GM18867 (cell line): ENCODE measurements around the gene PMPCA.

ENCODE experiments used
- ATAC-seq: cut with Tn5 transposase; IDR thresholded peaks from one replicate; pipeline ENCODE4 v1.9.1; 2021; ENCODE audit warnings: mild to moderate bottlenecking, moderate library complexity; ENCODE audit not compliant: unreplicated experiment

The PMPCA gene

GRCh38 chr9:136451221-136451877, 40.9 kb downstream of the PMPCA start:
- ATAC-seq = no peak

DNA sequence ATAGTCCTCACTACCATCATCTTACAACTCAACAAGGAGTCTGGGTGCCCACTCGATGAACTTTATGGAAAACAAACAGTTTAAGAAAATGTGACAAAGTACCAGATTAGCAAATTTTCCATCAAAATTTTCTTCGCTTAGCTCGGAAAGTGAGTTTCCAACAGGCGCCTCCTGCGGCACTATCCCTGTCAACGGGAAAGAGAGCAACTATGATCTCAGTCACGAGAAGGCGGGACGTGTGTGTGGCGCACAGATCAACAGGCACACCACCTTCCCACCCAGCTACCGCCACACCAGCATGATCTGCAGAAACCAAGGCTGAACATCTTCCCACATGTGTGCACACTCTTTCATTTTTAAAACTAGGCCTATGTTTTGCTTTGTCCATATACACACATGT, 42.9 kb downstream of the PMPCA start:
- ATAC-seq = no peak

GRCh38 chr9:136454026-136454796, 43.8 kb downstream of the PMPCA start:
- no peak for ATAC-seq

GRCh38 chr9:136455043-136456002, 44.9 kb downstream of the PMPCA start:
- ATAC-seq = no peak

- ATAC-seq = no peak
Measured at GRCh38 chr9:136456258-136456657, 45.8 kb downstream of the PMPCA start.

DNA sequence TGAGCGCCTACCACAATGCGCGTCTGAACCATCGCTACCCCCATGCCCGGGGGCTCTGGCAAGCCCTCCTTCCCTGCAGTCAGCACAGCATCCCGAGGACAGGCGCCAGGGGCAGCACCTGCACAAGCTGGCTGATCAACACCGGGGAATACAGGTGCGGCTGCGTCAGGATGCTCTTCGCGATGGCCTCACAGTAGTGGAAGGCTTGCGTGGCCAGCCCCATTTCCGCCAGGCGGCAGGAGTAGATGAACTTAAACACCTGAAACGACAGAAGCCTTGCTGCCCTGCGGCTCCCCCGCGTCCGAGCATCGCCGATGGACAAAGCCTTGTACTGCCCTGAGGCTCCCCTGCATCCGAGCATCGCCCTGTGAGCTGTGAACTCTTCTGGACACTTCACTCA, 46.9 kb downstream of the PMPCA start:
- no peak for ATAC-seq

DNA sequence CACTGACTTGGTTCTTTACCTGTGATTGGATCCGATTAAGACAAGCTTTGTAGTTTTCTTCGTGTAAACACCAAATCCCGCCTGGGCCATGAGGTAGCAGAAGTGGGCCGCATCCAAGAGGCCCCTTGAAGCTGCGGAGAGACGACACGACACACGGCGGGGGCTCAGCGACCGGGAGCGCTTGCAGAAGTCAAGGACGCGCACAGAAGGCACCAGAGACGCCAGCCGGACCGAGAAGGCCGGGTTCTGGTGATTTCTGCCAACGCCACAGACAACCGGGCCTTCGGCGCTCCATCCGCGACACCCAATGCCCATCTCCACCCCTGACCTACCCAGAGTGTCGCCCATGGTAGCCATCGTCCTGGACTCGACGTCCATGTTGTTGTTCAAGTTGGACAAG, 49.0 kb downstream of the PMPCA start:
- ATAC-seq = no peak

DNA sequence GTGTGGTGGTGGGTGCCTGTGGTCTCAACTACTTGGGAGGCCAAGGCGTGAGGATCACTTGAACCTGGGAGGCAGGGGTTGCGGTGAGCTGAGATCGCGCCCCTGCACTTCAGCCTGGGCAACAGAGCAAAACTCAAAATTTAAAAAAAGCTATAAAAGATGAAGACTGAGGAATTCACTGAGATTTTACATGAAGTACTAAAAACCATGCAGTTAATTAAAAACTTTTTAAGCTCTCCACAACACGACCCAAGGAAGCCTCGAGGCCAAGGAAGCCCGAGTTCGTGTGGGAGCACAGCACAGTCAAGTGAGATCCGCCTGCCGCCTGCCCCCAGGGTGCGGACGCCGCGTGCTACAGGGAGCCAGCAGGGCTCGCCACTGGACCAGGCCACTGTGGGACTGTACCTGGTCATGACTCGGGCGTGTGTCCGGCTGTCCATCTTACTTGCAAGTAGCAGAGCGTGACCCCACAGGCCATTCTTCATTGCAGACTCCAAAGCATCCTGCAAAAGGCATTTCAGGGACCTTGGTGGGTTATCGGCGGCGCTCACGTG, 50.4 kb downstream of the PMPCA start:
- ATAC-seq = no peak

DNA sequence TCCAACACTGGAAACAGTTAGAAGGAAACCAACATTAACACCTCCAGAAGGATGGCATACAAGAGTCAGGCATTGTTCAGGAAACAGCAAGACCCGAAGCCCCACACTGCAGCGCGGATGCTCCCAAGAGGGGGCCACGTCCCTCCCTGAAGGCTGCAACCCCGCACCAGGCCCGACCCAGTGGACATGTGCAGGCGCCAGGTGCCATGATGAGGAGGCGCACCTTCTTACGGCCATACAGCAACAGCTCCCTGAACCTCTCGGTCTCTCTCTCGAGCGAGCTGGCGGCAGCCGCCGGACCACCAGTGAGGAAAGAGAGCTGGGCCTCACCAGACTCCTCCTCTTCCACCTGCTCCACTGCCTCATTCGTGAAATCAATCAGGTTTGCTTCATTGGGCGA, 52.2 kb downstream of the PMPCA start:
- ATAC-seq = no peak

DNA sequence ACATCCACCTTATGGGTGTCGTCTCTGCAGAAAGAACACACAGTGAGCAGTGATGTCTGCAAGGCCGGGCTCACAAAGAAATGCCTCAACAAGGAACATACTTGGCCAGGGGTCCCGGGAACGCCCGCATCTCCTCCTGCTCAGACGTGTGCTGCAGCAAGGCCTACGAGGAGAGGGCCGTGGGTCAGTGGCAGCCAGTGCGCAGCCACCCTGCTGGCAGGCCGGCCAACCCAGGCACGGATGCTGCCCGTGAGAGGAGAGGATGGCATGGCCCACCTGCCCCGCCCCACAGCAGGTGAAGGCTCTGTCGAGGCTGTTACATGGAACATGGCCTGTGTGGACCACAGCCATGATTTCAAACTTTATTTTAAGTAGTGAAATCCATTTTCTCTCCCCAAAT, 53.1 kb downstream of the PMPCA start:
- no peak for ATAC-seq

DNA sequence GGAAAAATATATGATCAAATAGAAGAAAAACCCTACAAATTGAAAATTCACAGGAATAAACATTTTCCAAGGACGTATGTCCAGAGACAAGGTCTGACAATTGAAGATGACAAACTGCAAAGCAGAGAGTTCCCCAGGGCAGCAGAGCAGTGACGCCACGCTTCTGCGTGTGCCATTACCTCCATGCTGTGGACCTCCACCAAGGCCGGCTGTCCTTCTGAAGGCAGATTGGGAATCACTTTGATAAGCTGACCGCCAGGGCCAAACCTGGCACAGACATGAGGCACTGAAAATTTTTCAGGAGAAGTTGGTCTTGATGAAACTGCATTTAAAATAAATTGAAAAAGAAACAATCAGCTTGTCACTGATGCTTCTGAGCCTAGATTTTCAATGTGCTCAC, 53.8 kb downstream of the PMPCA start:
- no peak for ATAC-seq

DNA sequence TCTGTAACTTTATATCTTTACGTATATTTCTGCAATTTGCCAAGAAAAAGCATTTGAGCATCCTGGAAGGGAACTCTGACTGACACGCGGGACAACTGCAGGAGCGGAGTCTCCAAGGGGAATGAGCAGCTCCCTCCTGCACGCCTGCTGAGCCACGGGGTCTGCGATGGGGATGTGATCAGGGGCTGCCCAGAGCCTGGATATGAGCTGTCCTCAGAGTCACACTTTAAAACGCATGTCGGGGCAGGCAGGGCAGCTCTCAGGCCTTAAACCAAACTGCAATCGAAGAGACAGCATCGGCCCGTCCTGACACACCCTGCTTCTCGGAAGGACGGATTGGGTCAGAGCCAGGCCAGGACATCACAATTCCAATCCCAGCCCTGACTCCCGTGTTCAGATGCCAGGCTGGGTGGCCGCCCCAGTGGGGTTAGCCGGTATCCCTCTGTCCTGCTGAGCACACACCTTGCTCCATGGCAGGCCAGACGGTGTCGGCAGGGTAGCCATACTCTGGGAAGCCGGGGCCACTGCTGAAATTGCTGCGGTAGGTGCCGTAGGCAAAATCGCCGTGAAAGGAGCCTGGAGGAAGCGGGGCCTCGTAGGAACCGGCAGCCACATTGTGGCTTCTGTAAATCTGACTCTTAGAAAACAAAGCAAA, 55.2 kb downstream of the PMPCA start:
- no peak for ATAC-seq

GRCh38 chr9:136466155-136466541, 55.7 kb downstream of the PMPCA start:
- no peak for ATAC-seq

DNA sequence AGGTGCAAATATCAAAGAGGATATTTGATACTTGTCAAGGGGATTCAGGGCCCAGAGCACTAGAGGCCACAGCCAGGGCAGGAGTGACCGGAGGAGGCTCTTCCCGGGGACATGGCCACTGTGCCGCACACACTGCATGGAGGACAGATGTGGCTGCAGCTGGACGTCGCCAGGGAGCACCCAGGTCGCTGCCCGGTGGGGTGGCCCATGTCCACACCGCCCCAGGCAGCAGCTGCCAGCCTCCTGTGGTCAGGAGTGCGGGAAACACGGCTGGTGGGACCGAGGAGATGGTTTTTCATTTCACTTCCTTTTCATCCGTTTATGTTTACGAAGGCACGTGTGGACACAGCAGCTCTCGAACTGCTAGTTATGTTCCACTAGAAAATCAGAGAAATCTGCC, 57.3 kb downstream of the PMPCA start:
- no peak for ATAC-seq

- no peak for ATAC-seq
Measured at GRCh38 chr9:136470356-136470755, 59.9 kb downstream of the PMPCA start.

DNA sequence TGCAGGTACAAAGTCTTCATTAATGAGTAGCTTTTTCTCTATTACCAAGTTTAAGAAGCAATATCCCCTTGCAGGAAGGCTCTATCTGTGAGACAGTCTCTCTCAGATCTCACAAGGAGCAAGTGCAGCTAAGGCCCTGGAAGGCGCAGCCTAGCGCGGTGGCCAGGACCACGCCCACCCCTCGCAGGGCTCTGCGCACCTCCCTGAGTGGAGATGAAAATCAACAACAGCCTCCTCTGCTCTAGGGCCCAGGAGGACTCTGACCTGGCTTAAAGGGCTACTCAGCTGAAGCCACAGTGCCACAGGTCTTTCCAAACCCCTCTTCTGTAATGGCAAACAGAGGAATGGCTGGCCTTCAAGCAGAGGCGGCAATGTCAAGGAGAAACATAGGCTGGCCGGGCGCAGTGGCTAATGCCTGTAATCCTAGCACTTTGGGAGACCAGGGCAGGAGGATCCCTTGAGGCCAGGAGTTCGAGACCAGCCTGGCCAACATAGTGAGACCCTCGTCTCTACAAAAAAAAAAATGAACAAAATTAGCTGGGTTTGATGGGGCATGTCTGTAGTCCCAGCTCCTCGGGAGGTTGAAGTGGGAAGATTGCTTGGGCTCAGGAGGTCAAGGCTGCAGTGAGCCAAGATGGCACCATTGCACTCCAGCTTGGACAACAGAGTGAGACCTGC, 60.5 kb downstream of the PMPCA start:
- ATAC-seq = no peak

GRCh38 chr9:136471802-136472487, 61.5 kb downstream of the PMPCA start:
- no peak for ATAC-seq

GRCh38 chr9:136472640-136473353, 62.3 kb downstream of the PMPCA start:
- ATAC-seq = no peak

DNA sequence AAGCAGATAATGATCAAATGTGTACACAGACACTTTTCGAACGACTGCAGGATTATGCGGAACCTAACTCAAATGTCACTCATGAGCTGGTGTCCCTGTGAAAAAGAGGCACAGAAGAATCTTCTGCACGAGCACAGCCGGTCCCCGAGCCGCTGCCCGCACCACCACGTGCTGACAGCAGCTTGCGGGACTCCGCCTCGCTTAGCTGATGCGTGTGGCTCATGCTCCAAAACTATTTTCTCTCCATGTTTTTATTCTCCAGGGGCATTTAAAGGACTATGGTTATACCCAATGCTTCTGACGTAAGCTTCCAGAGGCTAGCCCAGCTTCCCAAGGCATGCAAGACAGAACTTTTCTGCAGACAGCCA, 62.9 kb downstream of the PMPCA start:
- no peak for ATAC-seq
